Endothelial cell of umbilical vein (primary cell): ENCODE results near the gene THTPA. TPM values are rescaled to one million over a fixed set of nuclear protein-coding genes. Genes with fewer than 3 reads are reported as not detected.

Experiments used
- BruUV-seq: library from RNA; stranded (reverse); fragments of 400-500 nt; replicated peaks from 2 replicates; lab custom pipeline; 2021; lab: Mats Ljungman, UMichigan
- CTCF ChIA-PET: fragments of 300-600, 350-600 bp; sonication (Branson Sonifier 250); formaldehyde crosslinking; loops from one replicate; lab custom pipeline; 2021; ENCODE audit warnings: antibody characterized with exemption, inconsistent platforms; lab: Charles Lee
- POLR2A ChIA-PET: fragments of 300-600, 350-600 bp; sonication (Branson Sonifier 250); formaldehyde crosslinking; loops from one replicate; lab custom pipeline; 2021; ENCODE audit warnings: antibody characterized with exemption, inconsistent platforms; lab: Charles Lee
- DNase-seq: peaks from one replicate; pipeline ENCODE4 v3.0.0-alpha.2; 2011; ENCODE audit warnings: low read depth, low spot score
- FAIRE-seq: peaks from 2 replicates; lab custom pipeline; 2011; peaks lifted over from hg19 to GRCh38; lab: Jason Lieb, UNC
- H2AFZ ChIP-seq: 2 replicates; pipeline ENCODE4 v1.6.0; 2012; ENCODE audit warnings: low read depth, low read length, control low read depth, inconsistent platforms
- H3K27ac ChIP-seq: 2 replicates; pipeline ENCODE4 v1.5.1; 2011; ENCODE audit warnings: low read depth, mild to moderate bottlenecking, control low read depth, low read length, moderate library complexity; ENCODE audit not compliant: insufficient read depth
- H3K27me3 ChIP-seq, 2 experiments: 2 replicates each; pipeline versions ENCODE4 v1.6.0 to v1.6.1; 2011; ENCODE audit warnings: low read length in 2 of 2, mixed read lengths in 1 of 2; ENCODE audit not compliant: control insufficient read depth in 2 of 2, insufficient read depth in 2 of 2
- H3K36me3 ChIP-seq, 2 experiments: 2 replicates in 1 of 2; 3 replicates in 1 of 2; pipeline ENCODE4 v1.5.1; 2011; ENCODE audit warnings: low read length in 2 of 2, mild to moderate bottlenecking in 1 of 2, moderate library complexity in 1 of 2; ENCODE audit not compliant: control insufficient read depth in 2 of 2, insufficient read depth in 2 of 2; ENCODE audit errors: extremely low read depth in 1 of 2
- H3K4me1 ChIP-seq: 3 replicates; pipeline ENCODE4 v1.5.1; 2011; ENCODE audit warnings: mild to moderate bottlenecking, low read length; ENCODE audit not compliant: control insufficient read depth, insufficient read depth; ENCODE audit errors: extremely low read depth
- H3K4me2 ChIP-seq: 2 replicates; pipeline ENCODE4 v1.6.1; 2011; ENCODE audit warnings: low read length, control low read depth, mixed read lengths; ENCODE audit not compliant: insufficient read depth
- H3K4me3 ChIP-seq, 3 experiments: fragments of 200-600 bp in 1 of 3; sonication (generic), shearing (Covaris generic) in 1 of 3; replicated peaks in 1 of 3; 2 replicates each; pipeline ENCODE4 v1.5.1; 2011 to 2016; ENCODE audit warnings: control low read depth in 3 of 3, low read length in 3 of 3, mild to moderate bottlenecking in 2 of 3, inconsistent platforms in 1 of 3, low read depth in 1 of 3, moderate library complexity in 1 of 3; ENCODE audit not compliant: insufficient read depth in 1 of 3
- H3K79me2 ChIP-seq: 2 replicates; pipeline ENCODE4 v1.6.0; 2012; ENCODE audit warnings: low read length, inconsistent platforms; ENCODE audit not compliant: control insufficient read depth, insufficient read depth
- H3K9ac ChIP-seq: replicated peaks from 2 replicates; pipeline ENCODE3; 2011; ENCODE audit warnings: low read length, control low read depth; ENCODE audit not compliant: insufficient read depth; ENCODE audit errors: extremely low read depth
- H3K9me1 ChIP-seq: replicated peaks from 3 replicates; pipeline ENCODE4 v1.6.0; 2011; ENCODE audit warnings: mild to moderate bottlenecking, low read length; ENCODE audit not compliant: control insufficient read depth, insufficient read depth; ENCODE audit errors: extremely low read depth
- H3K9me3 ChIP-seq: replicated peaks from 2 replicates; pipeline ENCODE4 v1.5.1; 2012; ENCODE audit warnings: low read length, inconsistent platforms; ENCODE audit not compliant: control insufficient read depth, insufficient read depth
- H4K20me1 ChIP-seq: replicated peaks from 2 replicates; pipeline ENCODE3; 2011; ENCODE audit warnings: mild to moderate bottlenecking, low read length; ENCODE audit not compliant: control insufficient read depth, insufficient read depth; ENCODE audit errors: extremely low read depth
- CTCF ChIP-seq, 2 donors: IDR thresholded peaks; 1 replicate in 1 of 2; 2 replicates in 1 of 2; pipeline ENCODE4 v1.5.1; 2011; ENCODE audit warnings: low read length in 2 of 2, mild to moderate bottlenecking in 2 of 2, moderate library complexity in 2 of 2, control low read depth in 1 of 2, inconsistent platforms in 1 of 2, low read depth in 1 of 2; ENCODE audit not compliant: insufficient read depth in 1 of 2; ENCODE audit errors: extremely low read depth in 1 of 2
- EZH2 ChIP-seq: IDR thresholded peaks from 2 replicates; pipeline ENCODE4 v1.6.1; 2012; ENCODE audit warnings: borderline replicate concordance, low read depth, mild to moderate bottlenecking, moderate library complexity, low read length, inconsistent platforms; ENCODE audit not compliant: severe bottlenecking
- FOS ChIP-seq: IDR thresholded peaks from 2 replicates; pipeline ENCODE4 v1.6.1; 2011; ENCODE audit warnings: mild to moderate bottlenecking, low read length, moderate library complexity, borderline replicate concordance; ENCODE audit not compliant: insufficient read depth
- GATA2 ChIP-seq: IDR thresholded peaks from 2 replicates; pipeline ENCODE4 v1.7.0; 2011; ENCODE audit warnings: low read depth, mild to moderate bottlenecking, moderate library complexity, mixed read lengths, low read length; ENCODE audit not compliant: insufficient read length, insufficient read depth
- JUN ChIP-seq: IDR thresholded peaks from 2 replicates; pipeline ENCODE4 v1.6.1; 2011; ENCODE audit warnings: borderline replicate concordance, low read depth; ENCODE audit not compliant: insufficient read length, insufficient read depth
- MAX ChIP-seq: IDR thresholded peaks from 2 replicates; pipeline ENCODE4 v1.6.1; 2011; ENCODE audit not compliant: insufficient read depth, insufficient read length
- MYC ChIP-seq: IDR thresholded peaks from one replicate; pipeline ENCODE4 v1.6.1; 2011; ENCODE audit warnings: mild to moderate bottlenecking, low read depth, low read length
- POLR2A ChIP-seq: IDR thresholded peaks from 2 replicates; pipeline ENCODE4 v1.6.1; 2012; ENCODE audit warnings: low read depth, mild to moderate bottlenecking, control low read depth, low read length
- POLR2AphosphoS5 ChIP-seq: IDR thresholded peaks from 2 replicates; pipeline ENCODE4 v1.6.1; 2012; ENCODE audit warnings: low read depth, mild to moderate bottlenecking, control low read depth, low read length, moderate library complexity; ENCODE audit not compliant: insufficient read depth
- dilution Hi-C: fragments of 300-500 bp; cut with MboI; formaldehyde crosslinking; loops from one replicate; pipeline ENCODE4 v1.15.0; 2019; ENCODE audit warnings: low sequenced_read_pairs; ENCODE audit not compliant: extremely low pct_ligation_motif_present
- intact Hi-C: fragments of 100-400 bp; cut with micrococcal nuclease; formaldehyde crosslinking; loops from one replicate; pipeline ENCODE4 v1.10.0; 2022
- polyA plus RNA-seq, 4 experiments: library from polyadenylated mRNA; depleted of rRNA in 3 of 4; stranded (reverse) in 3 of 4; unstranded in 1 of 4; fragments of >200 nt; gene quantifications; 2 replicates each; pipeline versions ENCODE4 v1.2.1 to v1.2.3, GENCODE V29; 2011 to 2012; ENCODE audit warnings: missing spikeins in 1 of 4
- total RNA-seq: library from RNA; stranded (reverse); gene quantifications from 2 replicates; pipeline ENCODE4 v1.2.3, GENCODE V29; 2021

Gene THTPA
- total and polyA plus RNA-seq, 2 donors (not counting 3 experiments of a cell fraction or from before 2014, with no cell fraction given): 10.8 to 12.5 TPM

- BruUV-seq: no TSS peak
- FAIRE-seq (no peak), DNase-seq (no peak)
- Histone ChIP-seq H3K9me3 (no peaks in the 10 kb centered on the region), H3K4me3 (no peak overlapping the region), H3K27me3 (peaks cover 12 to 21% of the 10 kb centered on the region in 2 experiments), H3K4me2 (no peak overlapping the region), H3K9ac (no peak overlapping the region), H3K4me1 (no peaks in the 10 kb centered on the region), H4K20me1 (no peaks in the 10 kb centered on the region), H3K36me3 (no peaks in the 10 kb centered on the region), H3K9me1 (no peaks in the 10 kb centered on the region), H2AFZ (peak overlapping the region; percentile 6), H3K27ac (no peak overlapping the region), H3K79me2 (no peaks in the 10 kb centered on the region)
- POLR2A ChIA-PET: no interaction called here
- intact Hi-C loops: no loop called here
- CTCF ChIA-PET: interaction anchor here (1.0 kb wide), 1 partner anchor 66 kb away, joined by 4 read pairs; no protein-coding TSS in a partner anchor
- dilution Hi-C loops: no loop called here
- TF ChIP-seq EZH2: no peak
- no peak for TF ChIP-seq MAX
- no peak for TF ChIP-seq MYC
- TF ChIP-seq POLR2A: no peak
- no peak for TF ChIP-seq JUN
- no peak for TF ChIP-seq POLR2AphosphoS5
- TF ChIP-seq FOS: no peak
- no peak for TF ChIP-seq CTCF (IDR thresholded peaks at IDR 0.05; ENCODE audit: extremely low read depth in 1 of 2, insufficient read depth in 1 of 2, low read depth in 1 of 2, low read length in 2 of 2)
- no peak for TF ChIP-seq GATA2
These were observed 11.3 kb upstream of the THTPA start for GRCh38 chr14:23544511-23545447.
